Testis (tissue), 3 donors: Measurements from ENCODE around the gene ZBTB12. TPM values are rescaled to one million over a fixed set of nuclear protein-coding genes. Genes with fewer than 3 reads are reported as not detected.

ENCODE experiments used
- DNase-seq: peaks from one replicate; pipeline ENCODE4 v3.0.0-alpha.2; 2019
- H3K27ac ChIP-seq, 2 donors: fragments of 200-600 bp; sonication (generic); one replicate each; pipeline ENCODE4 v1.5.1; 2019
- H3K27me3 ChIP-seq: fragments of 200-600 bp; sonication (generic); one replicate; pipeline ENCODE4 v1.5.1; 2019
- H3K36me3 ChIP-seq: fragments of 200-600 bp; sonication (generic); one replicate; pipeline ENCODE4 v1.5.1; 2017; ENCODE audit warnings: low read depth; ENCODE audit errors: missing control alignments
- H3K4me1 ChIP-seq: fragments of 200-600 bp; sonication (generic); one replicate; pipeline ENCODE4 v1.5.1; 2019
- H3K4me3 ChIP-seq, 2 donors: fragments of 200-600 bp; sonication (generic); one replicate each; pipeline ENCODE4 v1.5.1; 2017 to 2019
- H3K9me3 ChIP-seq: fragments of 200-600 bp; sonication (generic); one replicate; pipeline ENCODE4 v1.5.1; 2017
- CTCF ChIP-seq, 3 experiments: fragments of 450-650 bp in 2 of 3; fragments of 200-600 bp in 1 of 3; sonication (generic) in 1 of 3; IDR thresholded peaks; one replicate each; pipeline ENCODE4 v1.5.1; 2016 to 2019; ENCODE audit warnings: antibody characterized with exemption in 3 of 3, mild to moderate bottlenecking in 2 of 3, moderate library complexity in 1 of 3
- POLR2A ChIP-seq: fragments of 450-650 bp; IDR thresholded peaks from one replicate; pipeline ENCODE4 v1.6.1; 2017; ENCODE audit warnings: antibody characterized with exemption, mild to moderate bottlenecking, moderate library complexity
- WGBS, 2 donors: methylation state at CpG; one replicate each; pipeline ENCODE4 v1.1.5; 2018; 5-methylcytosine and 5-hydroxymethylcytosine counted together
- intact Hi-C: fragments of 100-400 bp; cut with DNase I; formaldehyde crosslinking; loops from one replicate; pipeline ENCODE4 v1.15.1; 2023; ENCODE audit warnings: low total_unique reads
- polyA plus RNA-seq: library from polyadenylated mRNA; stranded (reverse); fragments of 350-450 nt; fragmentation: Illumina TruSeq; extraction: RNeasy Lipid Tissue Mini Kit (QIAGEN cat#74804); gene quantifications from one replicate; pipeline ENCODE4 v1.2.3, GENCODE V29; 2014; ENCODE audit warnings: low read depth, low replicate concordance; ENCODE audit not compliant: insufficient read depth
- total RNA-seq, 2 donors: library from RNA; depleted of rRNA; stranded (reverse); fragments of >200 nt; gene quantifications; one replicate each; pipeline ENCODE4 v1.2.3, GENCODE V29; 2016

The ZBTB12 gene
- total and polyA plus RNA-seq, 3 donors from 2014 or later = 5.3 to 6.3 (median 5.6) TPM

DNA sequence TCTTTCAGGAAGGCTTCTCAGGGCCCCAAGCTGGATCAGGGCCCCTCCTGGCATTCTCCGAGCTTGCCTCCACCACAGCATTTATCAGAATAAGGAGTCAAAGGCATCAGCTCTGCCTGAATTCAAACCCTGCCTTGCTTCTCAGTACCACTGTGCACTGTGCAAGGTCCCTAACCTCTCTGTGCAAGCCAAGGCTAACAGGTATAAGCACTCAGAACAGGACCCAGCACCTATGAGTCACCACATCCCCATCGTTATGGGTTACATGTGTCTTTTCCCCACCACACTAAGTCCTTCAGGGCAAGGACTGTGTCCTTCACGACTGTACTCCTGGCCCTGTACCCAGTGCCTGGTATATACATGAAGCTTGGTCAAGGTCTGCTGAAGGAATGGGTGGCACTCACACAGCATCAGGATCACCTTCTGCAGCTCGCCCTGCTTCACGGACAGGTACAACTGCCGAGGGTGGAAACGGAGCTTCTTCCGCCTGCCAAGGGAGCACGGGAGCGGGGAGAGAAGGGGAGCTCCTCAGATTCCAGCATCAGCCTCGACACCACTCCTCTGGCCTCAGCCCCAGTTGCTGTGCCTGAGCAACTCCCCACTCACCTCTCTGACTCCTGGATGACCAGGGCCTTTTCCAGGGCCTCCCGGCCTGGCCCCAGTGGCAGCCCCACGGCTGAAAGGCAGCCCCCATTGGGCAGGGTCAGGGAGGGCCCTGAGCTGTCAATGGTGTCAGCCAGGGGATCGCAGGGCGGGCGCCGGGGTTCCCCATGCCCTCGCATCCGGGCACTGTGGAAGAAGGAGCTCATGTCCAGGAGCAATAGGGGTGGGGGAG is 14.5 kb downstream of the ZBTB12 start:
- intact Hi-C loops = no loop called here
- DNase-seq = no peak
- TF ChIP-seq CTCF (IDR thresholded peaks at IDR 0.05) (no peak), POLR2A (no peak)
- Histone ChIP-seq H3K27me3 (no peaks in the 10 kb centered on the region), H3K4me3 (no peak overlapping the region), H3K27ac (no peak overlapping the region), H3K4me1 (no peaks in the 10 kb centered on the region), H3K9me3 (no peaks in the 10 kb centered on the region), H3K36me3 (no peaks in the 10 kb centered on the region)
- 73 to 91% methylated on average over 9 to 19 of the region's 19 CpGs for WGBS, 2 donors

- Histone ChIP-seq H3K4me1 (no peaks in the 10 kb centered on the region), H3K4me3 (no peak overlapping the region), H3K9me3 (no peaks in the 10 kb centered on the region), H3K27ac (no peak overlapping the region), H3K27me3 (no peaks in the 10 kb centered on the region), H3K36me3 (no peaks in the 10 kb centered on the region)
- WGBS, 2 donors = 89 to 98% methylated on average over 11 to 15 of the region's 18 CpGs
- DNase-seq = no peak
- TF ChIP-seq CTCF (IDR thresholded peaks at IDR 0.05) (no peak), POLR2A (no peak)
- intact Hi-C loops = no loop called here
Observed at GRCh38 chr6:31886541-31886991, 15.3 kb downstream of the ZBTB12 start.

DNA sequence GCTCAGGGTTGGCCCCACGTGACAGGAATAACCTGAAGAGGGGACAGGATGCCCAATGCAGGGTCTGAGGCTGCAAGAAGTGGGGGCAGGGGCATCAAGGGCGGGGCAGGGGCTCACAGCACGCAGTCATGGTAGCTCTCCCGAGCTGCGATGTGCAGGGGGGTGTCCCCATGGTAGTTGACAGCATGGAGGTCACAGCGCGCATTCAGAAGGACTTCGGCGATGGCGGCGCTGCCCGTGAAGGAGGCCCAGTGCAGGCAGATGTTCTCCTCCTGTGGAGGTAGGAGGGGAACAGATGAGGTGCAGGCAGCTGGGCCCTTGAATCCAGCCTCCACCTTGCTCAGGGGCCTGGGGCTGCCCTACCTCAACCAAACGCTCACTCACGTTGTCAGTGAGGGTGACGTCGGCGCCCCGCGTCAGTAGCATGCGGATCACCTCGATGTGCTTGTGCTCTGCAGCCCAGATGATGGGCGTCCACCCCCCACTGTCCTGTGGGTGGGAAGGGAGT is 17.3 kb downstream of the ZBTB12 start:
- 92 to 94% methylated on average over 12 to 22 of the region's 22 CpGs for WGBS, 2 donors
- H3K4me3 ChIP-seq = no peak overlapping the region

DNA sequence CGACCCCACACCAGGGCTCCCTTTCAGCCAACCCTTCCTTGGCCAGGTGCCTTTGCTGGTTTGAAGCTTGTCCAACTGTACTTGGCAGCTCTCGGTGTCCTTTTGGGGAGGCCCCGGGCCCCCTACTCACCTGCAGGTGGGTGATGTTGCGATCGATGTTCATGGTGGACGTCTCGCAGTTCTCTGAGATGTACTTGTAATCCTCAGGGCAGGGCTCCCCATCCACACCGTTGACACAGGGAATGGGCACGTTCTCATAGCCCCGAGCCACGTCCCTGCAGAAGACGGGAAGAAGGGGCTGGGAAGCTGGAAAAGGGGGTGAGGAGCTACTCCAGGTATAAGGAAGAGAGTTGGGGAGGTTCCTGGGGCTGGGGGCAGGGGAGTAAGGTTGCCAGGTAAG is 18.2 kb downstream of the ZBTB12 start:
- no peaks in the 10 kb centered on the region for H3K27me3 ChIP-seq
- TF ChIP-seq POLR2A = no peak
- no peak for TF ChIP-seq CTCF (IDR thresholded peaks at IDR 0.05)
- WGBS, 2 donors = 90 to 94% methylated on average over 9 to 12 of the region's 12 CpGs
- H3K36me3 ChIP-seq = no peaks in the 10 kb centered on the region
- no peaks in the 10 kb centered on the region for H3K9me3 ChIP-seq
- no peaks in the 10 kb centered on the region for H3K4me1 ChIP-seq
- H3K4me3 ChIP-seq = no peak overlapping the region
- H3K27ac ChIP-seq = no peak overlapping the region
- intact Hi-C loops = no loop called here
- DNase-seq = no peak

More for the DNA sequence above, 17.3 kb downstream of the ZBTB12 start:
- no peaks in the 10 kb centered on the region for H3K27me3 ChIP-seq
- H3K9me3 ChIP-seq = no peaks in the 10 kb centered on the region
- DNase-seq = no peak
- H3K27ac ChIP-seq = no peak overlapping the region
- no peaks in the 10 kb centered on the region for H3K36me3 ChIP-seq
- no peaks in the 10 kb centered on the region for H3K4me1 ChIP-seq
- no peak for TF ChIP-seq CTCF (IDR thresholded peaks at IDR 0.05)
- intact Hi-C loops = no loop called here

GRCh38 chr6:31882344-31882743 is 19.5 kb downstream of the ZBTB12 start:
- 89 to 100% methylated on average over 1 to 6 of the region's 6 CpGs for WGBS, 2 donors

More at GRCh38 chr6:31882344-31882743, 19.5 kb downstream of the ZBTB12 start:
- intact Hi-C loops = no loop called here
- no peaks in the 10 kb centered on the region for H3K27me3 ChIP-seq
- no peak overlapping the region for H3K27ac ChIP-seq
- no peaks in the 10 kb centered on the region for H3K4me1 ChIP-seq
- H3K4me3 ChIP-seq = no peak overlapping the region
- H3K9me3 ChIP-seq = no peaks in the 10 kb centered on the region
- TF ChIP-seq CTCF (IDR thresholded peaks at IDR 0.05) = no peak
- no peak for TF ChIP-seq POLR2A
- H3K36me3 ChIP-seq = no peaks in the 10 kb centered on the region
- no peak for DNase-seq
